ES-I3 (cell line): ENCODE data around the gene CEP78.
"Not testable (repeated sequence)": the region's sequence is repeated elsewhere in the genome, so short reads cannot be mapped to it uniquely, and the experiment has no call there.

Source experiments
- H3K36me3 ChIP-seq: 2 replicates; pipeline ENCODE4 v1.6.1; 2013; ENCODE audit warnings: mild to moderate bottlenecking, low read length, control low read depth, moderate library complexity; ENCODE audit not compliant: insufficient read depth
- H3K4me1 ChIP-seq: 2 replicates; pipeline ENCODE4 v1.6.1; 2013; ENCODE audit warnings: mild to moderate bottlenecking, control low read depth, low read length; ENCODE audit not compliant: insufficient read depth
- H3K9ac ChIP-seq: 2 replicates; pipeline ENCODE4 v1.6.1; 2013; ENCODE audit warnings: low read depth, mild to moderate bottlenecking, low read length, moderate library complexity
- H3K9me3 ChIP-seq: 2 replicates; pipeline ENCODE4 v1.6.1; 2013; ENCODE audit warnings: mild to moderate bottlenecking, low read length, moderate library complexity; ENCODE audit not compliant: control insufficient read depth, insufficient read depth

Gene CEP78

GRCh38 chr9:78248635-78249034, 12.8 kb downstream of the CEP78 start:
- Histone ChIP-seq H3K36me3 (peaks cover 5% of the 10 kb centered on the region), H3K4me1 (no peaks in the 10 kb centered on the region), H3K9ac (no peak overlapping the region), H3K9me3 (no peaks in the 10 kb centered on the region)

- Histone ChIP-seq H3K4me1 (no peaks in the 10 kb centered on the region), H3K9me3 (no peaks in the 10 kb centered on the region), H3K9ac (no peak overlapping the region), H3K36me3 (peaks cover 5% of the 10 kb centered on the region)
Measured at GRCh38 chr9:78249542-78249941, 13.7 kb downstream of the CEP78 start.

GRCh38 chr9:78252616-78253015, 16.7 kb downstream of the CEP78 start:
- H3K9ac ChIP-seq, result no peak overlapping the region
- H3K36me3 ChIP-seq, result peaks cover 2% of the 10 kb centered on the region
- no peaks in the 10 kb centered on the region for H3K9me3 ChIP-seq
- H3K4me1 ChIP-seq, result no peaks in the 10 kb centered on the region

GRCh38 chr9:78253285-78253684, 17.4 kb downstream of the CEP78 start:
- Histone ChIP-seq H3K36me3 (no peaks in the 10 kb centered on the region; the same call in 1 of the 2 replicates), H3K4me1 (no peaks in the 10 kb centered on the region), H3K9ac (no peak overlapping the region), H3K9me3 (no peaks in the 10 kb centered on the region)

- H3K4me1 ChIP-seq, result no peaks in the 10 kb centered on the region
- no peaks in the 10 kb centered on the region for H3K9me3 ChIP-seq
- H3K36me3 ChIP-seq, result peaks cover 4% of the 10 kb centered on the region; the same call in 1 of the 2 replicates
- no peak overlapping the region for H3K9ac ChIP-seq
Measured at GRCh38 chr9:78261403-78262001, 25.6 kb downstream of the CEP78 start.

- Histone ChIP-seq H3K4me1 (no peaks in the 10 kb centered on the region), H3K36me3 (peaks cover 10% of the 10 kb centered on the region; the same call in 1 of the 2 replicates), H3K9ac (no peak overlapping the region)
Measured at GRCh38 chr9:78262655-78263054, 26.8 kb downstream of the CEP78 start.

GRCh38 chr9:78267889-78268288, 32.0 kb downstream of the CEP78 start:
- H3K4me1 ChIP-seq, result no peaks in the 10 kb centered on the region
- H3K9me3 ChIP-seq, result no peaks in the 10 kb centered on the region
- peaks cover 14% of the 10 kb centered on the region; the same call in 1 of the 2 replicates for H3K36me3 ChIP-seq
- H3K9ac ChIP-seq, result no peak overlapping the region

More at GRCh38 chr9:78262655-78263054, 26.8 kb downstream of the CEP78 start:
- no peaks in the 10 kb centered on the region for H3K9me3 ChIP-seq

- H3K9me3 ChIP-seq, result no peaks in the 10 kb centered on the region
- peaks cover 14% of the 10 kb centered on the region; the same call in 1 of the 2 replicates for H3K36me3 ChIP-seq
- peaks cover 3% of the 10 kb centered on the region; the same call in 1 of the 2 replicates for H3K4me1 ChIP-seq
- no peak overlapping the region for H3K9ac ChIP-seq
Measured at GRCh38 chr9:78269784-78270183, 33.9 kb downstream of the CEP78 start.

GRCh38 chr9:78272307-78272706, 36.4 kb downstream of the CEP78 start:
- H3K4me1 ChIP-seq, result peaks cover 3% of the 10 kb centered on the region; the same call in 1 of the 2 replicates
- no peaks in the 10 kb centered on the region for H3K9me3 ChIP-seq
- H3K36me3 ChIP-seq, result peaks cover 8% of the 10 kb centered on the region; the same call in 1 of the 2 replicates
- no peak overlapping the region for H3K9ac ChIP-seq

GRCh38 chr9:78273761-78274160, 37.9 kb downstream of the CEP78 start:
- Histone ChIP-seq H3K9ac (peak overlapping the region; percentile 16; the same call in 1 of the 2 replicates), H3K9me3 (no peaks in the 10 kb centered on the region), H3K4me1 (peaks cover 3% of the 10 kb centered on the region; the same call in 1 of the 2 replicates), H3K36me3 (no peaks in the 10 kb centered on the region; the same call in 1 of the 2 replicates)

- Histone ChIP-seq H3K9me3 (no peaks in the 10 kb centered on the region), H3K4me1 (peaks cover 3% of the 10 kb centered on the region; the same call in 1 of the 2 replicates), H3K9ac (no peak overlapping the region), H3K36me3 (no peaks in the 10 kb centered on the region)
Measured at GRCh38 chr9:78278177-78278777, 42.4 kb downstream of the CEP78 start.

GRCh38 chr9:78278801-78279200, 42.9 kb downstream of the CEP78 start:
- H3K36me3 ChIP-seq, result no peaks in the 10 kb centered on the region
- H3K9me3 ChIP-seq, result no peaks in the 10 kb centered on the region
- no peak overlapping the region for H3K9ac ChIP-seq
- peaks cover 3% of the 10 kb centered on the region; the same call in 1 of the 2 replicates for H3K4me1 ChIP-seq

- H3K9ac ChIP-seq, result no peak overlapping the region
- H3K4me1 ChIP-seq, result no peaks in the 10 kb centered on the region
- no peaks in the 10 kb centered on the region for H3K36me3 ChIP-seq
- H3K9me3 ChIP-seq, result no peaks in the 10 kb centered on the region
Measured at GRCh38 chr9:78280982-78281668, 45.2 kb downstream of the CEP78 start.

GRCh38 chr9:78284181-78284580, 48.3 kb downstream of the CEP78 start:
- H3K36me3 ChIP-seq, H3K9me3 ChIP-seq, H3K4me1 ChIP-seq, H3K9ac ChIP-seq: not testable (repeated sequence)

- Histone ChIP-seq H3K36me3 (no peaks in the 10 kb centered on the region), H3K4me1 (no peaks in the 10 kb centered on the region), H3K9me3 (no peaks in the 10 kb centered on the region), H3K9ac (no peak overlapping the region)
Measured at GRCh38 chr9:78286125-78286524, 50.2 kb downstream of the CEP78 start.
